Panc1 (cell line): Measurements from ENCODE around the gene CTNNA1. TPM values are rescaled to one million over a fixed set of nuclear protein-coding genes. Genes with fewer than 3 reads are reported as not detected.

Experiments
- ATAC-seq: fragments of 200-7000 bp; cut with Tn5 transposase; 2 replicates; pipeline ENCODE4 v1.9.1; 2020; ENCODE audit warnings: mild to moderate bottlenecking, moderate library complexity
- BruUV-seq: library from RNA; stranded (reverse); fragments of 400-500 nt; replicated peaks from 2 replicates; lab custom pipeline; 2021; lab: Mats Ljungman, UMichigan
- CTCF ChIA-PET: fragments of 300-600 bp; sonication (Branson Sonifier 250); formaldehyde crosslinking; loops from one replicate; lab custom pipeline; 2022; ENCODE audit warnings: antibody characterized with exemption; lab: Charles Lee
- POLR2A ChIA-PET: fragments of 300-600 bp; sonication (Branson Sonifier 250); formaldehyde crosslinking; loops from one replicate; lab custom pipeline; 2022; ENCODE audit warnings: antibody characterized with exemption; lab: Charles Lee
- DNase-seq: peaks from one replicate; pipeline ENCODE4 v3.0.0-alpha.2; 2010; ENCODE audit warnings: low read depth, low spot score
- H3K27ac ChIP-seq: 2 replicates; pipeline ENCODE4 v1.5.1; 2011; ENCODE audit warnings: mild to moderate bottlenecking, low read length, inconsistent platforms
- H3K27me3 ChIP-seq: fragments of 200-500 bp; sonication (Bioruptor generic); 2 replicates; pipeline ENCODE4 v1.6.0; 2014; ENCODE audit warnings: low read length, inconsistent platforms; ENCODE audit not compliant: control insufficient read depth, insufficient read depth
- H3K36me3 ChIP-seq: fragments of 200-500 bp; sonication (Bioruptor generic); 2 replicates; pipeline ENCODE4 v1.5.1; 2014; ENCODE audit warnings: inconsistent platforms, mild to moderate bottlenecking, low read length, moderate library complexity; ENCODE audit not compliant: control insufficient read depth, insufficient read depth
- H3K4me1 ChIP-seq: 2 replicates; pipeline ENCODE4 v1.5.1; 2011; ENCODE audit warnings: inconsistent platforms, mild to moderate bottlenecking, low read length, moderate library complexity; ENCODE audit not compliant: control insufficient read depth, insufficient read depth
- H3K4me3 ChIP-seq, 2 experiments: 2 replicates each; pipeline ENCODE4 v1.5.1; 2011 to 2012; ENCODE audit warnings: low read depth in 2 of 2, low read length in 2 of 2, mild to moderate bottlenecking in 2 of 2, inconsistent platforms in 1 of 2, moderate library complexity in 1 of 2
- H3K9me3 ChIP-seq: fragments of 200-500 bp; sonication (Bioruptor generic); 2 replicates; pipeline ENCODE4 v1.5.1; 2014; ENCODE audit warnings: low read depth, mild to moderate bottlenecking, inconsistent platforms, low read length, moderate library complexity; ENCODE audit not compliant: control insufficient read depth, insufficient read depth
- CTCF ChIP-seq: fragments of 450-650 bp; IDR thresholded peaks from 2 replicates; pipeline ENCODE4 v1.5.1; 2017; ENCODE audit warnings: mild to moderate bottlenecking
- POLR2AphosphoS5 ChIP-seq: IDR thresholded peaks from 2 replicates; pipeline ENCODE4 v1.6.1; 2012; ENCODE audit warnings: mild to moderate bottlenecking, low read depth, low read length, moderate library complexity
- SIN3A ChIP-seq: IDR thresholded peaks from 2 replicates; pipeline ENCODE4 v1.6.1; 2012; ENCODE audit warnings: low read depth, mild to moderate bottlenecking, low read length, moderate library complexity, borderline replicate concordance; ENCODE audit not compliant: insufficient read depth
- TCF7L2 ChIP-seq: IDR thresholded peaks from 2 replicates; pipeline ENCODE4 v1.6.1; 2011; ENCODE audit warnings: mild to moderate bottlenecking, low read depth, low read length, inconsistent platforms
- in situ Hi-C: cut with HindIII; loops from 2 replicates; pipeline ENCODE4 v1.10.0; 2016; ENCODE audit warnings: low sequenced_read_pairs, low pct_unique_long_range_greater_than_20kb
- intact Hi-C: fragments of 100-400 bp; cut with micrococcal nuclease; formaldehyde crosslinking; loops from one replicate; pipeline ENCODE4 v1.10.0; 2022; ENCODE audit not compliant: unreplicated experiment
- total RNA-seq: library from RNA; stranded (reverse); gene quantifications from one replicate; pipeline ENCODE4 v1.2.1, GENCODE V29; 2021; ENCODE audit not compliant: unreplicated experiment
- TF ChIP-seq, protein P1 (sequence below), 2 experiments: IDR thresholded peaks; 2 replicates each; pipeline ENCODE4 v1.6.1; 2011 to 2012; ENCODE audit warnings: low read depth in 2 of 2, control low read depth in 1 of 2, low read length in 1 of 2, mild to moderate bottlenecking in 1 of 2, moderate library complexity in 1 of 2; ENCODE audit not compliant: insufficient read depth in 1 of 2

CTNNA1 gene
- total RNA-seq, 1 experiment from 2014 or later, result 298 TPM

- ATAC-seq (no peak), DNase-seq (no peak)
- TF ChIP-seq, protein P1, sequence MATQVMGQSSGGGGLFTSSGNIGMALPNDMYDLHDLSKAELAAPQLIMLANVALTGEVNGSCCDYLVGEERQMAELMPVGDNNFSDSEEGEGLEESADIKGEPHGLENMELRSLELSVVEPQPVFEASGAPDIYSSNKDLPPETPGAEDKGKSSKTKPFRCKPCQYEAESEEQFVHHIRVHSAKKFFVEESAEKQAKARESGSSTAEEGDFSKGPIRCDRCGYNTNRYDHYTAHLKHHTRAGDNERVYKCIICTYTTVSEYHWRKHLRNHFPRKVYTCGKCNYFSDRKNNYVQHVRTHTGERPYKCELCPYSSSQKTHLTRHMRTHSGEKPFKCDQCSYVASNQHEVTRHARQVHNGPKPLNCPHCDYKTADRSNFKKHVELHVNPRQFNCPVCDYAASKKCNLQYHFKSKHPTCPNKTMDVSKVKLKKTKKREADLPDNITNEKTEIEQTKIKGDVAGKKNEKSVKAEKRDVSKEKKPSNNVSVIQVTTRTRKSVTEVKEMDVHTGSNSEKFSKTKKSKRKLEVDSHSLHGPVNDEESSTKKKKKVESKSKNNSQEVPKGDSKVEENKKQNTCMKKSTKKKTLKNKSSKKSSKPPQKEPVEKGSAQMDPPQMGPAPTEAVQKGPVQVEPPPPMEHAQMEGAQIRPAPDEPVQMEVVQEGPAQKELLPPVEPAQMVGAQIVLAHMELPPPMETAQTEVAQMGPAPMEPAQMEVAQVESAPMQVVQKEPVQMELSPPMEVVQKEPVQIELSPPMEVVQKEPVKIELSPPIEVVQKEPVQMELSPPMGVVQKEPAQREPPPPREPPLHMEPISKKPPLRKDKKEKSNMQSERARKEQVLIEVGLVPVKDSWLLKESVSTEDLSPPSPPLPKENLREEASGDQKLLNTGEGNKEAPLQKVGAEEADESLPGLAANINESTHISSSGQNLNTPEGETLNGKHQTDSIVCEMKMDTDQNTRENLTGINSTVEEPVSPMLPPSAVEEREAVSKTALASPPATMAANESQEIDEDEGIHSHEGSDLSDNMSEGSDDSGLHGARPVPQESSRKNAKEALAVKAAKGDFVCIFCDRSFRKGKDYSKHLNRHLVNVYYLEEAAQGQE (IDR thresholded peaks at IDR 0.05; ENCODE audit: insufficient read depth in 1 of 2, low read depth in 2 of 2, low read length in 1 of 2), result no peak
- TF ChIP-seq POLR2AphosphoS5 (no peak), SIN3A (no peak), CTCF (no peak), TCF7L2 (no peak)
- ChIA-PET POLR2A (no interaction called here), CTCF (interaction anchor here (0.6 kb wide), 1 partner anchor 1162 kb away, joined by 10 read pairs; no protein-coding TSS in a partner anchor)
- intact Hi-C loops, result no loop called here
- H3K9me3 ChIP-seq, result no peaks in the 10 kb centered on the region
- in situ Hi-C loops, result no loop called here
- H3K36me3 ChIP-seq, result no peaks in the 10 kb centered on the region
- BruUV-seq, result no TSS peak
- H3K4me3 ChIP-seq, result no peak overlapping the region
- no peaks in the 10 kb centered on the region for H3K27me3 ChIP-seq
- H3K4me1 ChIP-seq, result no peaks in the 10 kb centered on the region
- no peak overlapping the region for H3K27ac ChIP-seq
Observed at GRCh38 chr5:138736293-138736692, 16.9 kb upstream of the CTNNA1 start.

DNA sequence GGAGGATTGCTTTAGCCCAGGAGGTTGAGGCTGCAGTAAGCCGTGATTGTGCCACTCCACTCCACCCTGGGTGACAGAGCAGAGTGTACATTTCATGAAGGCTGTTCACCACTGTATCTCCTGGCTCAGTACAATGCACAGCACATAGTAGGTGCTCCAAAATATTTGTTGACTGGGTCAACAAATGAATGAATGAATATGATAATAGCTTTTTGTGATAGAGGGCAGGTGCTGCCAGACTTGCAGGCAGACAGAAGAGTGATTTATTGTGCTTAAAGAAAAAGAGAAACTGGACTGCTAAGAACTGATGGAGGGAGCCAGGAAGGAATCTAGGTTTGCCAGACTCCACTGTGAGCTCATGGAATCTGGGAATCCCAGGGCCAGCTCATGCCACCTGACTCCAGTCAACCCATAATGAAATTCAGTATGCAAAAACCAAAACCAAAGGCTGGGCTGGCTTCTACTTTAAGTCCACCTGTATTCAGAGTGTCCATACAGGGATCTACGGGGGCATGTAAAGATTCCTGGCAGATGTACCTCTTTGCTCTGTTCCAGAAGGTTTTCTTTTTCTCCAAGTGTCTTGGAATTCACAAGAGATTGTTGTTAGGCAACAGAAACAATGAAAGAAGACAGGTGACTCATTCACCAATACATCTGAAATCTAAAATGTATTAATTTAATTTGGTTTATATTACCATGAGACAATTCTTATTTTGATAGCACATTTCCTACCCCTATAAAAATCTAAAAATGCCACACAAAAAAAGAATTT is 15.5 kb upstream of the CTNNA1 start:
- BruUV-seq, result no TSS peak
- intact Hi-C loops, result no loop called here
- Histone ChIP-seq H3K4me1 (no peaks in the 10 kb centered on the region), H3K36me3 (no peaks in the 10 kb centered on the region), H3K27me3 (no peaks in the 10 kb centered on the region), H3K9me3 (no peaks in the 10 kb centered on the region), H3K27ac (no peak overlapping the region), H3K4me3 (no peak overlapping the region)
- ChIA-PET CTCF (no interaction called here), POLR2A (no interaction called here)
- no peak for DNase-seq
- ATAC-seq, result no peak
- TF ChIP-seq, protein P1 (IDR thresholded peaks at IDR 0.05; ENCODE audit: insufficient read depth in 1 of 2, low read depth in 2 of 2, low read length in 1 of 2), result no peak
- TF ChIP-seq POLR2AphosphoS5 (no peak), TCF7L2 (no peak), SIN3A (no peak), CTCF (no peak)
- in situ Hi-C loops, result no loop called here
